GM19324 (cell line): ENCODE results near the gene COPA.
A peak's percentile ranks its signal among the peaks of the same experiment; 100 is the strongest.

Source experiments
- ATAC-seq: cut with Tn5 transposase; IDR thresholded peaks from one replicate; pipeline ENCODE4 v1.9.1; 2021; ENCODE audit warnings: mild to moderate bottlenecking, moderate library complexity; ENCODE audit not compliant: unreplicated experiment, low FRiP score

The COPA gene

DNA sequence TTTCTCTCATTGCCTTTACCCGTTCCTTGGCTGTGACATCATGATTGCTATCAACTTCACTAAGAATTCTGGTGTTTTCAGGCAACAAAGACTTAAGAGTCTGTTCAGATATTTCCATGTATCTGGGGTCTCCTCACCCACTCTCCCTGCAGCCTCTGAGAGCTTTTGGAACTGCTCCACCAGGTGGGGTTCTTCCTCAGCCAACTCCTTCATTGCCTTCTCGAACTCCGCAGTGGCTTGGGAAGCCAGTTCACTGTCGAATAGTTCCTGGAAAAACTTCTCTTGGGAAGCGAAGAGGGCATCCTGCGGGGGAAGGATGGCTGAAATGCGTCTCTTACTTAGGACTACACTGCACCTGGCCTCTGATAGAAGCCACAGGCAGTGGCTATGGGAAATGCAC lies 60.2 kb downstream of the COPA start:
- no peak for ATAC-seq

DNA sequence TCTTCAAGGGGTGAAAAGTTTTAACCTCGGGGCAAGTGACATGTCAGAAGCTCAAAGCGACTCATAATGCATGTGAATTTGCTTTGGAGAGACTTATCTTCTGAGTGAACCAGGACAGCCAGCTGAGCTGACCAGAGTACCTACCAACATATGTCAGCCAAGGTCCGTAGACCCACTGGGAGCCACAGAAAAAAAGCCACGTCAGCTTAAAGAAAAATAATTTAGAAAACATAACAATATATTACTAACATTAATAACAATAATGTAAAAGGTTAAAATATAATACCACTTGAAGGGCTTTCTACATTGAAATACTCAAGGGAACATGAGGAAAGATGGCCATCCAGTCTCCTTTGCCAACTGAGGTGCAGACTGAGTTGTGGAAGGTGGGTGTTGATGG lies 65.1 kb downstream of the COPA start:
- no peak for ATAC-seq

DNA sequence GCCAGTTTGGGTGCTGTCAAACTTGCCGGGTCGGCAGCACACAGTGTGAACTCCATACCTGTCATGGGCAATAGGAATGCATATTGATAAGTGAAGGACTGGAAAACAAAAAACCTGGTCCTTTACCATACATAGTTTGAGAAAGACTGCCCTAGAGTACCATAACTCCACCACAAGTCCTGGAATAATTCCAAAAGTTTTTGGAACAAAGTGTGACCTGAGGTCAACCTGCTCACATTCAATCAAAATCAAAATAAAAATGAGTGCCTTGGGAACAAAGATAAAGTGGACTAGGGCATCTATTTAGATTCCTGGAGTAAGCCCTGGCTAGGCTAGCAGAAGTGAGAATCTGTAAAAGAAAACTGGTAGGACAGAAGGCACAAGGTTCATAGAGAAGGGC lies 65.7 kb downstream of the COPA start:
- no peak for ATAC-seq

DNA sequence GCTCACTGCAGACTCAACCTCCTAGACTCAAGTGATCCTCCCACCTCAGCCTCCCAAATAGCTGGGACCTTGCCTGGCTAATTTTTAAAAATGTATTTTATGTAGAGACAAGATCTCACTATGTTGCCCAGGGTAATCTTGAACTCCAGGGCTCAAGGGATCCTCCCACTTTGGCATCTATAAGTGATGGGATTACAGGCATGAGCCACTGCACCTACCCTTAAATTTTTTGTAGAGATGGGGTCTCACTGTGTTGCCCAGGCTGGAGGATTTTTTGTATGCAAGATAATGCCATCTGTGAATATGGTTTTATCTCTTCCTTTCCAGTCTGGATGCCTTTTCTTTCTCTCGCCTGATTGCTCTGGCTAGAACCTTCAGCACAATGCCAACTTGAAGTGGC lies 72.0 kb downstream of the COPA start:
- no peak for ATAC-seq

DNA sequence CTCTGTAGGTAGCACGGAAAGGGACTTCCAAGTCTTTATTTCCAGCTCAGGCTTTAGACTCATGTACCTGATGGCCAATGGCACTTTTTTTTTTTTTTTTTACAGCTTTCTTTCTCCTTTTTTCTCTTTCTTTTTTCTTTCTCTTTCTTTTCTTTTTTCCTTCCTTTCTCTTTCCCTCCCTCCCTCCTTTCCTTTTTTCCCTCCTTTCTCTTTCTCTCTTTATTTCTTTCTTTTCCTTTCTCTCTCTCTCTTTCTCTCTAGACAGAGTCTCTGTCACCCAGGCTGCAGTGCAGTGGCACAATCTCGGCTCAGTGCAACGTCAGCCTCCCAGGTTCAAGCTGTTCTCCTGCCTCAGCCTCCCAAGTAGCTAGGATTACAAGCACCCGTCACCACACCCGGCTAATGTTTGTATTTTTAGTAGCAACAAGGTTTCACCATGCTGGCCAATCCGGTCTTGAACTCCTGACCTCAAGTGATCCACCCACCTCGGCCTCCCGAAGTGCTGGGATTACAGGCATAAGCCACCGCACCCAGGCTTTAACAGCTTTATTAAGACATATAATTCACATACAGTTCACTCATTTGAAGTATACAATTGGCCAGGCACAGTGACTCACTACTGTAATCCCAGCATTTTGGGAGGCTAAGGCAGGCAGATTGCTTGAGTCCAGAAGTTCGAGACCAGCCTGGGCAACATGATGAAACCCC lies 75.6 kb downstream of the COPA start:
- no peak for ATAC-seq

DNA sequence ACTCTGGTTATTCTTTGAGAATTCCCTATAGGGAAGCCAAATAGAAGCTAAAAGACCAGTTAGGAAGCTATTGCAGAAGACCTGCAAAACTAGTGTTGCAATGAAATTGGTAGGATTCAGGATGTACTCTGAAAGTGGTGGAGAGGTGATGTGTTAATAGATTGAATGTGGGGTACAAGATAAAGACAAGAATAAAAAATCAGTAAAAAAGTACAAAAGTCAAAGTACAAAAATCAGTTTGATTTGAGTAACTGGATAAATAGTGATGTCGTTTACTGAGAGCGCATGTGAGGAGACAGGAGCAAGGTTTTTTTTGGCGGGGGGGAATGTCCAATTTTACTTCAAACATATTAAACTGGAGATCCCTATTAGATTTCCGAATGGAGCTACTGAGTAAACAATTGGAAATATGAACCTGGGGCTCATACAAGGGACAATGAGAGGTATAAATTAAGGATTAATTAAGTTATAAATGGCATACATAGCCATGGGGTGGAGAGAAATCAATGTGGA lies 78.2 kb downstream of the COPA start:
- ATAC-seq, result no peak

DNA sequence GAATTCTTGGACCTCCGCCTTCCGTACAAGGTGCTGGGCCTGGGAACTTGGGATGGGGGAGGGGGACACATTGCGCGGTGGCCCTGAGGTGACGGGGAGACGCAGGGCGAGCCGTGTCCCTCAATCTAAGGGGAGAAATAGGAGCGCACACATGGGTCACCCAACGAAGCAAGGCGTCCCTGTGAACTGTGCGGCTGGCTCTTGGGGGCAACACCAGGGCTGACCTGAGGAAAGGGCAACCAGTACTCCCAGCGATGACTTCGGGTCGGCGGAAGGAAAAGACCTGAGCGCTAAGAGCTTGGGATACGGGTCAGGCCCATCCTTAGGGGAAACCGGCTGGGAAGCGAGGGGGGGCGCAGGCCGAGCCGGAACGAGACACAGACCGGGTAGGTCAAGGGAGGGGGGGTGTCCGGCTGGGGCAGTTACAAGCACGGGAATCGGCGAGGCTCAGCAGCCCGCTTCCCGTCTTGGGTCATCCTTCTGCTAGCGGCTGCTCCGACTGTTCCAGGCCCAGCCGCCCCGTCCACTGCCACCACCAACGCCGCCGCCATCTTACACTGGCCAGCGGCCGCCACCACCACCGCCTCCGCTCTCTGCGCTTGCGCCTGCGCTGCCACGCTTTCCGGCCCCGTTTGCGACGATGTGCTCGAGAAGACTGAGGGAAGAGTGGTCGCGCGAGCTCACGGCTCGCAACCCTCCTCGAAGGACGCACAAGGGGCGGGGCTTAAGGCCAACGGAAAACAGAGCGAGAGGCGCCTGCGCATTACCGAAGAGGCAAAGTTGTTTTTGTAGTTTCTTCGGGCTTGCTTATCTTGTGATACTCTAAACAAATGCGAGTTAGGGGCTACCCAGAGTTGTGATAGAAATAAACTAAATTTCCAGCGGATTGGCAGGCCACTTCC lies 80.9 kb downstream of the COPA start, which contains the start of gene DCAF8:
TSS of gene DCAF8 (minus strand) at position 657 of the 902 bp plus-strand sequence. CDS start 18,541 bp downstream, outside the sequence.
- ATAC-seq, result peak; percentile 89

DNA sequence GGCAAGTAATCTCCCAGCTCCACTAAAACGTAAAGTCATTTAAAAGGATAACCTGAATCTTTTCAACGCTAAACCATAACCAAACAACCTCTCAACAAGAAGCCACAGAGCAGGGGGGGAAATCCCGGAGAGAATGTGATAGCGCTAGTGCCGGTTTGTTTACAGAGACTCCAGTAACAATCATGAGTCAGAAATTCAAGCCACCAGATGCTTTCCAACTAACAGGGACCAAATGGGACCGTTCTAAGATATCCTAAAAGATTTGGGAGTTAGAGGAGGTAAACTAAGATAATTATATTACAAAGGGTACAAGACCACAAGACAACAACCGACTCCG lies 81.5 kb downstream of the COPA start:
- ATAC-seq, result no peak

DNA sequence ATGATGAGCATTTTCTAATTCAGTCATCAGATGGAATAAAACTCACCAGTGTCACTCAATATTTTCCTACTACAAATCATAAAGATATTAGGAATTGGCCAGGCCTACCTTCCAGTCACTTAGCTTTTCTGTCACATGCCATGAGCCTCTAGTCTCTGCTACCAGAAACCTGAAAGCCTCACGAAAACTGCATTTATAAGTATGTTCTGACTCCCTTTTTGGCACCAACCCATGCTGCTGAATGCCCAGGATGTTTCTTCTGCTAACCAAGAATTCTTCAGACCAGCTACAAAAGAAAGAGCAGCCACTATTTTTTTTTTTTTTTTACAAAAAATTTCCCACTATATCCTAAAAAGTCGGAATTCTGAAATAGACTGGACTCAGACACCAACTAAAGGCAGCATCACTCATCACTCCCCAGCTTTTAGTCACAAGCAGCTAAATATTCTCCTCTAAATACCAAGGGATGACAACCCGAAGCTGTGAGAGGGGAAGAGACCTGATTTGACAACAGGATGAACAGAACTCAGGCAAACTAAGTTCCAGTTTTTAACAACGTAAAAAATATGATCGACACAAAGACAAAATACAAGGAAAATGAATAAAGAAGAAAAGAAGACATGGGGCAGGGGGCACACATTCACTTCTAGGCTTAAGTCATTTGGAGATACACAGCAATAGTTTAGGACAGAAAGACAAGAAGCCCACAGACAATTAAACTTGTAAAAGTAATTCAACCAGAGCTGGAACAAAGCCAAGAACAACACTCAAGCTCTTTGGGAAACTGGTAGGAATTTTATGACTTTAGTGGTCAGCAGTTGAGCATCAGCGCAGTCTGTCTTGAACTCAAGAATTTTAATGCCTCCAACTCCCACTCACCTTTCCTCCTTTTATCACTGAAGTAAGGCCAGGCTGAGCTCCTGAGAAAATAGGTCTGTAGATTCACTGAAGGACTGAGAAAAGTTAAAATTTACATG lies 82.4 kb downstream of the COPA start:
- ATAC-seq, result no peak

DNA sequence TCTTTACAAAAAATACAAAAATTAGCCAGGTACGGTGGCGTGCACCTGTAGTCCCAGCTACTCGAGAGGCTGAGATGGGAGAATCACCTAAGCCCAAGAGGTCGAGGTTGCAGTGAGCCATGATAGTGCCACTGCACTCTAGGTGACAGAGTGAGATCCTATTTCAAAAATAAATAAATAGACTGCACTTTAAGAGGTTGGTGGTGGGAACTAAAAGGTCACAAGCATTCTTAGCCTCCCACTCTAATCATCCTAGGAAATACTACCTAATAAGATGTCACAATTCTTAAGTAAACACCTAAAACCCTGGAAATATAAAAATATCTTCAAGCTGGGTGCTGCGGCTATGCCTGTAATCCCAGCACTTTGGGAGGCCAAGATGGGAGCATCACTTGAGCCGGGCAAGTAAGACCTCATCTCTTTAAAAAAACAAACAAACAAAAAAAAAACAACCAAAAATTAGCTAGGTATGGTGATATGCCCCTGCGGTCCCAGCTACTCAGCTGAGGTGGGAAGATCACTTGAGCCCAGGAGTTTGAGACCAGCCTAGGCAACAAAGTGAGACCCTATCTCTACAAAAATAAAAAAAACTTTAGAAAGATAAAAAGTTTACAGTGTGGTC lies 84.8 kb downstream of the COPA start:
- ATAC-seq, result no peak

DNA sequence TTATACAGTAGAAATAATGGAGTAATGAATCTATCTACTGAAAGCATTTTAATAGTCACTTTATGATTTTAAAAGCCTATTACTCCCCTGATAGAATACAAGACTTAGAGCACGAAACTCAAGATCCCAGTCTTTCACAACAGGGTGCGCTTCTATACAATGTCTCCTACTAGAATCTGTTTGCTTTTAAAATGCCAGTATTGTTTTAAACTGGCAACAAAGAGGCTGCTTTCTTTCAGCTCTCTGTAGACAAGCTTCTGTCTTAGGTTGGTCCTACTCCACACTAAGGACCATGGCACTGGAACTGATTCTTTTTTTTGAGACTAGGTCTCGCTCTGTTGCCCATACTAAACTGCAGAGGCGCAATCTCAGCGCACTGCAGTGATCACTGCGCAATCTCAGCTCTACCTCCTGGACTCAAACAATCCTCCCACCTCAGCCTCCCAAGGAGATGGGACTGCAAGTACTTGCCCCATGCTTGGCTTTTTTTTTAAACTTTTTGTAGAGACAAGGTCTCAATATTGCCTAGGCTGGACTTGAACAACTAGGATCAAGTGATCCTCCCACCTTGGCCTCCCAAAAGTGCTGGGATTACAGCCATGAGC lies 85.5 kb downstream of the COPA start:
- no peak for ATAC-seq

DNA sequence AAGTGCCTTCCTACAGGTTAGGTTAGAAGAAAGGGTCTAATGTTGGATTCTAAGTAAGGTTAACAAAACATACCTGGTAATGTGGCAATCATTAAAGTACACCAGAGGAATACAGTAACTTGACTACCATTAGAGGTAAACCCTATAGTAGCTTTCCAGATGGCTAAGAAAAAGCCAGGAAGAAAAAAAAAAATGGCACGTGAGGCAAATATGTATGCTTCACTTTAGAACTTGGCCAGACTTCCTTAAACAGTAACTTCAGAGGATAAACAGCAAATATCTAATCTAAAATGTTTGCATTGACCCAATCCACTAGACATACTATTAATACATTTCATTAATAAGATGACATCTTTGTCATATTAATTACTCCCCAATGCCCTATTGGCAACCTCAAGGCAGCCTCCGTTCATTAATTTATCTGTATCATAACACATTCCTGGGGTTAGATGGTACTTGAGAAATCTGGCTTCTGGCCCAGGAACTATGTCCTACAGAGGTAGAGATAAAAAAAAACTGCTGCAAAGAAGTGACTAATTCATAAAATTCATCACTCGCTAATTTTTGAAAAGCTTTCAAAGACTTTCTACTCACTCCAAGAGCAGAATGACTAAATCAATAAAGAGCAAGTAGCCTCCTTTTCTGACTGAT lies 86.5 kb downstream of the COPA start:
- ATAC-seq, result no peak

DNA sequence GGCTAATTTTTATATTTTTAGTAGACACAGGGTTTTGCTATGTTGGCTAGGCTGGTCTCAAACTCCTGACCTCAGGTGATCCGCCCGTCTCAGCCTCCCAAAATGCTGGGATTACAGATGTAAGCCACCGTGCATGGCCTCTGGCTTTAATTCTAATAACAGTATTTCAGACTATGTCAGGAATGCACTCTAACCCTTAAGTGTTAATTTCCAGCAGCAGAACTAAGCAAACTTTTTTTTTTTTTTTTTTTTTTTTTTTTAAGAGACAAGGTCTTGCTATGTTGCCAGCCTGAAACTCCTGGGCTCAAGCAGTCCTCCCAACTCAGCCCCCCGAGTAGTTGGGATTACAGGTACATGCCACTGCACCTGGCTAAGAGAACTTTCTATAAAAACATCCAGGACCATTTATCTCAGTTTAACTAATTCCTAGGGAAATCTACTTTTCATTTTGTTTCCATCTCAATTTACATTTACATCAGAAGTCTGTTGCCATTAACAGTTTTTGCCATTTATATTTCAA lies 87.2 kb downstream of the COPA start:
- no peak for ATAC-seq

DNA sequence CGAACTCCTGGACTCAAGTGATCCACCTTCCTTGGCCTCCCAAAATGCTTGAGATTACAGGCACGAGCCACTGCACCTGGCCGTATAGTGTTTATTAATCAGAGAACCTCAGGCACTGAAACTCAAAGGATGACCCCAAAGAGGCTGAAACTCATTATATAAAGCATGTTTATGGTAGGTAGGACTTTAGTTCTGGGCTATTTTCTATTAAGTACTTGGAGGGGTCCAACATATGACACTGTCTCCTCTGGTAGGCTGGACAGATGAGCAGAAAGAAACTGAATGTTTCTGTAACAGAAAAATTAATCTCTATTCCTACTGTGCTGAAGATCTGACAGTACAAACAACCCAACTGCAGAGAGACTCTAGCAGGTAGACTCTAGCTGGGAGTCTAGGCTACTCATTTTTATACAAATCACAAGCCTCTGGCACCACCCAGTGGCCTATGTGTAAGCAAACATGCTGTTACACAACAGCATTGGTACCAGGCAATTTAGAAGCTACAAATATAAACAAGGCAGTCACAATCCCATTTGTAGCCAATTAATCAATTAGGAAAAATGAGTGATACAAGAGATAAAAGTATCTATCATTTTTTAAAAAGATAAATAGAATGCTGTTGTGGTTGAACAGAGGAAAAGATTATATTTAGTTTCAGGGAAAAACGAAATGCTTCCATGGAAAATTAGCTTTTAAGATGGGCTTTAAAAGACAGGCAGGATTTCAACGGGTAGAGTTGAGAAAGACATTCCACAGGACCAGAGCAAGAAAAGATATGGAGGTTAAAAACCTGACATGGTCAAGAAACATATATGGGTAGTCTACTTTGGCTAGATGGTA lies 91.1 kb downstream of the COPA start:
- ATAC-seq, result no peak

DNA sequence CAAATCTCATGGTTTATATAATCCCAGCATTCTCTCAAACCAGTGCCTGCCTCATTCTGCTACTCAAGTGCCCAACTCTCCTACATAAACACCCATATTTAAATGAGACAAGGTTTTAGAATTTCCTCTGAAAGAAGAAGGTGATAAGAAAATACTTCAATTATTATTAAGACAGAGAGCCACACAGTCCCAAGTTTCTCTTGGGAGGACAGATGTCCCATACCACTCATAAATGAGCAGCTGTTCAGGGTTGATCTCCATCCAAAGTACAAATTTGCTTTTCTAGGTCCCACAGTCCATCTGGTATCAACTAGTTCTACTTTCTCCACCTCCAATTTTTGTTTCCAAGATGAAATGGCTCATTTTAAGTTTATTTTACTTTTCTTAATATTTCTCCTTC lies 92.0 kb downstream of the COPA start:
- no peak for ATAC-seq

DNA sequence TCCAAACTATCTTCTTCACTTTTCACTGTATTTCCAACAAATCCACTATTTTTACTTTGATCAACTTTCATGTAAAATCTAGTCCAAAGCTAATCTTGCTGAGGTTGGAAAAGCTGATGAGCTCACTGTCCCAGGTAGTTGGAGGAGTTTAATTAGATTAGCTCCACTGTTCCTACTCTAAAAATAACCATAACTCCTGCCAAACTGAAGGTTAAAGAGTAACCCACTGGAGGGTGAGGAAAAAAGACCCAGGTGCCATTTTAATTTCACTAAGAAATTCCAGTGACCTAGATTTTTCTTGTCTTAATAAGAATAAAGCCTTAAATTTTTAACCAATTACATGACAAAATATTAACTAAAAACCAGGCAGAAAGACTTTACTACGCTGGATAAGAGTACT lies 96.0 kb downstream of the COPA start:
- ATAC-seq, result no peak

DNA sequence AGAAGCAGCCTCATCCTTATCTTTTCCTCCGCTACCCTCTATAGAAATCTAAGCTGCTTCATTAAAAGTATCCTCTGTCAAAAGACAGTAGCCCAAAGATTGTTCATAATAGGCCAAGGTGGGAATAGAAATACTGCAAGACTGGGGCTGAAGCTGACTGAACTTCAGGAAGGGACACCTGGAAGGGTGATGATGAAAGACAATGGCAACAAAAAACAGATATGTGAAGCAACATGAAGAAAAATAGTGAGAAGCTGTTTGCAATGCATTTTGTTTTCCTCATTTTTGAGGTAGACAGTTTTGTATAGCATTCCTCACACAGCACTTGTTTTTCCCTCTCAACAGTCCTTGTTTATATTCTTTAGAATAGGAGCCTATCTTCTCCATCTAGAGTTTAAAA lies 97.6 kb downstream of the COPA start:
- ATAC-seq, result no peak

DNA sequence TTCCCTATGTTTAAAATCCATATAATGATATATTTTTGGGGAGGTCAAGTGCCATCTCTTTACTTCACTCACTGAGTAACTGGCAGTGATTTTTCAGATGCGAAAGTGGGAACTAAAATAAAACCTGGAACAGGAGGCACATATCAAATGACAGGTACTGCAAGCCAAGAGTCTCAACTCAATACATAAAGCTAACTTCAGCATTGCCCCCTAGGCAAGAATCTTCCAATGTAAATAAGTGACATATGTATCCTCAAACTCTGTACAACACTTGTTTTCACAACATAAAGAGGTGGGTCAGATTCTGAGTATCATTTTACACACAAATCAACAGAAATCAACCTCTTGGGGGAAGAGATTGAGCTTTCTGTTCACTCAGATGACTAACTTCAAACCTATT lies 98.8 kb downstream of the COPA start:
- no peak for ATAC-seq
